Measurements from ENCODE around the gene CRY2.

DNA sequence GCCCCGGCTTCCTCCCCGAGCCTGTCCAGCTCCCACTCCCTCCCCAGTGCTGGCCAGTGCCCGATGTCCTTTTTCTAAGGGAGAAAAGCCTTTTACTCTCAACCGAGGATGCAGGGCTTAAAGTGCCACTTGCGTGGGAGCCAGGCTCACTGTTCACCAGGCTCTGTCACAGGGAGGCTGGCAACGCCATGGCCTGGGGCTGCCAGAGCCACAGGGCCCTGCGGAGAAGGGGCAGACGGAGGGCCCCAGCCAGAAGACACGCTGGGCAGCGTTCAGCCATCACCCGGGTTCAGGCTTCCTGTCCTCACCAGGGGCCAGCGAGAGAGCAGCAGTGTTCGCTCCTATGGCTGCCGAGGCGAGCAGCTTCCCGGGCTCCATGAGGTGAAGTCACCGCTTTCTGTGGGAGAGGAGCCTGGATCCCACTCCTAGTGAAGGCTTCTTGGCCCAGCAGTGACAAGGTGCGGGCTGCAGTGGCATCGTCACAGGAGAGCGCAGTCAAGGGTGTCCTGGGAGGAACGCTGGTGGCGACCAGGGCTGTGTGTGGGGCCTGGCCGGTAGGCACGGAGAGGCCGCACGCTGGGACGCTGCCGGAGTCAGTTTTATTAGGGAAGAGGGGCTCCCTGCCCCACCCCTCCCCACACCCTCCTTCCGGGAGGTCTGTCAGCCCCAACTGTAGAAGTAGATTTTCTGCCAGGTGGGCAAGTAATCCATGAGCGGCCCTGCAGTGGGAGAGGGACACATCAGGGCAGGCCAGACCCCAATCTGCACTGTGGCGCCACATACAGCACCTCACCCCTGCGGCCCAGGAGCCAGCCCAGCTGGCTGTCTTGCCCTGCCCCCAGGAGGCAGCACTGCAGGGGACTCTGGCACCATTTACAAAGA, 62.6 kb downstream of the CRY2 start:
- TF ChIP-seq TCF7 (IDR thresholded peaks at IDR 0.05; ENCODE audit: low read depth) = no peak
- TF ChIP-seq POLR2A (IDR thresholded peaks at IDR 0.05; ENCODE audit: insufficient read depth in 1 of 2, low read depth in 2 of 2, low read length in 2 of 2) = no peak
- TF ChIP-seq, protein P1, sequence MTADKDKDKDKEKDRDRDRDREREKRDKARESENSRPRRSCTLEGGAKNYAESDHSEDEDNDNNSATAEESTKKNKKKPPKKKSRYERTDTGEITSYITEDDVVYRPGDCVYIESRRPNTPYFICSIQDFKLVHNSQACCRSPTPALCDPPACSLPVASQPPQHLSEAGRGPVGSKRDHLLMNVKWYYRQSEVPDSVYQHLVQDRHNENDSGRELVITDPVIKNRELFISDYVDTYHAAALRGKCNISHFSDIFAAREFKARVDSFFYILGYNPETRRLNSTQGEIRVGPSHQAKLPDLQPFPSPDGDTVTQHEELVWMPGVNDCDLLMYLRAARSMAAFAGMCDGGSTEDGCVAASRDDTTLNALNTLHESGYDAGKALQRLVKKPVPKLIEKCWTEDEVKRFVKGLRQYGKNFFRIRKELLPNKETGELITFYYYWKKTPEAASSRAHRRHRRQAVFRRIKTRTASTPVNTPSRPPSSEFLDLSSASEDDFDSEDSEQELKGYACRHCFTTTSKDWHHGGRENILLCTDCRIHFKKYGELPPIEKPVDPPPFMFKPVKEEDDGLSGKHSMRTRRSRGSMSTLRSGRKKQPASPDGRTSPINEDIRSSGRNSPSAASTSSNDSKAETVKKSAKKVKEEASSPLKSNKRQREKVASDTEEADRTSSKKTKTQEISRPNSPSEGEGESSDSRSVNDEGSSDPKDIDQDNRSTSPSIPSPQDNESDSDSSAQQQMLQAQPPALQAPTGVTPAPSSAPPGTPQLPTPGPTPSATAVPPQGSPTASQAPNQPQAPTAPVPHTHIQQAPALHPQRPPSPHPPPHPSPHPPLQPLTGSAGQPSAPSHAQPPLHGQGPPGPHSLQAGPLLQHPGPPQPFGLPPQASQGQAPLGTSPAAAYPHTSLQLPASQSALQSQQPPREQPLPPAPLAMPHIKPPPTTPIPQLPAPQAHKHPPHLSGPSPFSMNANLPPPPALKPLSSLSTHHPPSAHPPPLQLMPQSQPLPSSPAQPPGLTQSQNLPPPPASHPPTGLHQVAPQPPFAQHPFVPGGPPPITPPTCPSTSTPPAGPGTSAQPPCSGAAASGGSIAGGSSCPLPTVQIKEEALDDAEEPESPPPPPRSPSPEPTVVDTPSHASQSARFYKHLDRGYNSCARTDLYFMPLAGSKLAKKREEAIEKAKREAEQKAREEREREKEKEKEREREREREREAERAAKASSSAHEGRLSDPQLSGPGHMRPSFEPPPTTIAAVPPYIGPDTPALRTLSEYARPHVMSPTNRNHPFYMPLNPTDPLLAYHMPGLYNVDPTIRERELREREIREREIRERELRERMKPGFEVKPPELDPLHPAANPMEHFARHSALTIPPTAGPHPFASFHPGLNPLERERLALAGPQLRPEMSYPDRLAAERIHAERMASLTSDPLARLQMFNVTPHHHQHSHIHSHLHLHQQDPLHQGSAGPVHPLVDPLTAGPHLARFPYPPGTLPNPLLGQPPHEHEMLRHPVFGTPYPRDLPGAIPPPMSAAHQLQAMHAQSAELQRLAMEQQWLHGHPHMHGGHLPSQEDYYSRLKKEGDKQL (CRISPR knock-in tag; IDR thresholded peaks at IDR 0.05; ENCODE audit: low read depth) = no peak
- TF ChIP-seq RBAK (CRISPR knock-in tag; IDR thresholded peaks at IDR 0.05) = no peak
- TF ChIP-seq MYC (CRISPR knock-in tag; IDR thresholded peaks at IDR 0.05; ENCODE audit: borderline replicate concordance) = no peak
- TF ChIP-seq ZNF747 (CRISPR knock-in tag; IDR thresholded peaks at IDR 0.05; ENCODE audit: borderline replicate concordance) = no peak
- TF ChIP-seq PITX1 (CRISPR knock-in tag; IDR thresholded peaks at IDR 0.05) = no peak

Measured in HepG2 (cell line).